Liver (tissue), 3 donors: ENCODE data around the gene DUSP10.

Experiments used
- EGR1 ChIP-seq, 2 donors: IDR thresholded peaks; 2 replicates each; pipeline ENCODE4 v1.6.1; 2016 to 2018; ENCODE audit warnings: antibody characterized with exemption in 2 of 2, low read depth in 2 of 2
- FOXA1 ChIP-seq: IDR thresholded peaks from 2 replicates; pipeline ENCODE4 v1.6.1; 2016; ENCODE audit warnings: antibody characterized with exemption
- GABPA ChIP-seq, 2 donors: IDR thresholded peaks in 1 of 2; conservative IDR thresholded peaks in 1 of 2; 2 replicates each; pipeline ENCODE4 v1.6.1; 2016; ENCODE audit warnings: antibody characterized with exemption in 2 of 2, mild to moderate bottlenecking in 1 of 2, moderate library complexity in 1 of 2
- HNF4G ChIP-seq: IDR thresholded peaks from 2 replicates; pipeline ENCODE4 v1.6.1; 2016; ENCODE audit warnings: antibody characterized with exemption
- JUND ChIP-seq, 2 donors: IDR thresholded peaks; 2 replicates each; pipeline ENCODE4 v1.6.1; 2016; ENCODE audit warnings: antibody characterized with exemption in 2 of 2
- SP1 ChIP-seq: IDR thresholded peaks from 2 replicates; pipeline ENCODE4 v1.6.1; 2018; ENCODE audit warnings: antibody characterized with exemption, mild to moderate bottlenecking
- TAF1 ChIP-seq: conservative IDR thresholded peaks from 2 replicates; pipeline ENCODE4 v1.6.1; 2016; ENCODE audit warnings: antibody characterized with exemption, mild to moderate bottlenecking
- TF ChIP-seq, protein P1 (sequence below): fragments of 150-350 bp; IDR thresholded peaks from 2 replicates; pipeline ENCODE4 v1.5.1; 2017; ENCODE audit warnings: improper control_type of control experiment, low read depth, low read length; ENCODE audit not compliant: missing input control
- TF ChIP-seq, protein P2 (sequence below): IDR thresholded peaks from 2 replicates; pipeline ENCODE4 v1.6.1; 2016; ENCODE audit warnings: antibody characterized with exemption
- TF ChIP-seq, protein P3 (sequence below): IDR thresholded peaks from 2 replicates; pipeline ENCODE4 v1.6.1; 2016; ENCODE audit warnings: antibody characterized with exemption, mild to moderate bottlenecking
- TF ChIP-seq, protein P4 (sequence below): IDR thresholded peaks from 2 replicates; pipeline ENCODE4 v1.6.1; 2016; ENCODE audit warnings: antibody characterized with exemption
- donor health status: healthy.
- donor health status: healthy.

DNA sequence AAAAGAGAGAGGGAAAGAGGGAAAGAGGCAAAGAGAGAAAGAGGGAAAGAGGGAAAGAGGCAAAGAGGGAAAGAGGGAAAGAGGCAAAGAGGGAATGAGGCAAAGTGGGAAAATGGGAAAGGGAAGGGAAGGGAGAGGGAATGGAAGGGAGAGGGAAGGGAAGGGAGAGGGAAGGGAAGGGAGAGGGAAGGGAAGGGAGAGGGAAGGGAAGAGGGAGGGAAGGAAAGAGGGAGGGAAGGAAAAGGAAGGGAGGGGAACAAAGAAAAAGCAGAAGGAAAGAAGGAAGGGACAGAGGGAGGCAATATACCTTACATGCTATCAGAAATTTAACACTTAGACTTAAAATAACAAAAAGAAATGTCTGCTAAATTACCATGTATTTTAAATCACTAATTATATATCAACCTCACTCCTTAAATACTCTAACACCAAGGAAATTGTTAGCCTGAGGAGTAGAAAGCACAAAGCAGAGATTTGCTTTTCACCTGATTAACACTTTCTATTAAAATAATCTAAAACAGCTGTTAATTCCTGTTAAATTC is 41.8 kb downstream of the DUSP10 start:
- TF ChIP-seq, protein P1, sequence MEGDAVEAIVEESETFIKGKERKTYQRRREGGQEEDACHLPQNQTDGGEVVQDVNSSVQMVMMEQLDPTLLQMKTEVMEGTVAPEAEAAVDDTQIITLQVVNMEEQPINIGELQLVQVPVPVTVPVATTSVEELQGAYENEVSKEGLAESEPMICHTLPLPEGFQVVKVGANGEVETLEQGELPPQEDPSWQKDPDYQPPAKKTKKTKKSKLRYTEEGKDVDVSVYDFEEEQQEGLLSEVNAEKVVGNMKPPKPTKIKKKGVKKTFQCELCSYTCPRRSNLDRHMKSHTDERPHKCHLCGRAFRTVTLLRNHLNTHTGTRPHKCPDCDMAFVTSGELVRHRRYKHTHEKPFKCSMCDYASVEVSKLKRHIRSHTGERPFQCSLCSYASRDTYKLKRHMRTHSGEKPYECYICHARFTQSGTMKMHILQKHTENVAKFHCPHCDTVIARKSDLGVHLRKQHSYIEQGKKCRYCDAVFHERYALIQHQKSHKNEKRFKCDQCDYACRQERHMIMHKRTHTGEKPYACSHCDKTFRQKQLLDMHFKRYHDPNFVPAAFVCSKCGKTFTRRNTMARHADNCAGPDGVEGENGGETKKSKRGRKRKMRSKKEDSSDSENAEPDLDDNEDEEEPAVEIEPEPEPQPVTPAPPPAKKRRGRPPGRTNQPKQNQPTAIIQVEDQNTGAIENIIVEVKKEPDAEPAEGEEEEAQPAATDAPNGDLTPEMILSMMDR = no peak
- no peak for TF ChIP-seq FOXA1
- TF ChIP-seq TAF1 = no peak
- no peak for TF ChIP-seq EGR1 (IDR thresholded peaks at IDR 0.05; ENCODE audit: low read depth in 2 of 2)
- no peak for TF ChIP-seq GABPA (IDR thresholded peaks at IDR 0.05 in 1 of 2, conservative IDR thresholded peaks at IDR 0.05 in 1 of 2)
- TF ChIP-seq JUND (IDR thresholded peaks at IDR 0.05) = no peak
- TF ChIP-seq, protein P2, sequence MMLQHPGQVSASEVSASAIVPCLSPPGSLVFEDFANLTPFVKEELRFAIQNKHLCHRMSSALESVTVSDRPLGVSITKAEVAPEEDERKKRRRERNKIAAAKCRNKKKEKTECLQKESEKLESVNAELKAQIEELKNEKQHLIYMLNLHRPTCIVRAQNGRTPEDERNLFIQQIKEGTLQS = no peak
- TF ChIP-seq, protein P3, sequence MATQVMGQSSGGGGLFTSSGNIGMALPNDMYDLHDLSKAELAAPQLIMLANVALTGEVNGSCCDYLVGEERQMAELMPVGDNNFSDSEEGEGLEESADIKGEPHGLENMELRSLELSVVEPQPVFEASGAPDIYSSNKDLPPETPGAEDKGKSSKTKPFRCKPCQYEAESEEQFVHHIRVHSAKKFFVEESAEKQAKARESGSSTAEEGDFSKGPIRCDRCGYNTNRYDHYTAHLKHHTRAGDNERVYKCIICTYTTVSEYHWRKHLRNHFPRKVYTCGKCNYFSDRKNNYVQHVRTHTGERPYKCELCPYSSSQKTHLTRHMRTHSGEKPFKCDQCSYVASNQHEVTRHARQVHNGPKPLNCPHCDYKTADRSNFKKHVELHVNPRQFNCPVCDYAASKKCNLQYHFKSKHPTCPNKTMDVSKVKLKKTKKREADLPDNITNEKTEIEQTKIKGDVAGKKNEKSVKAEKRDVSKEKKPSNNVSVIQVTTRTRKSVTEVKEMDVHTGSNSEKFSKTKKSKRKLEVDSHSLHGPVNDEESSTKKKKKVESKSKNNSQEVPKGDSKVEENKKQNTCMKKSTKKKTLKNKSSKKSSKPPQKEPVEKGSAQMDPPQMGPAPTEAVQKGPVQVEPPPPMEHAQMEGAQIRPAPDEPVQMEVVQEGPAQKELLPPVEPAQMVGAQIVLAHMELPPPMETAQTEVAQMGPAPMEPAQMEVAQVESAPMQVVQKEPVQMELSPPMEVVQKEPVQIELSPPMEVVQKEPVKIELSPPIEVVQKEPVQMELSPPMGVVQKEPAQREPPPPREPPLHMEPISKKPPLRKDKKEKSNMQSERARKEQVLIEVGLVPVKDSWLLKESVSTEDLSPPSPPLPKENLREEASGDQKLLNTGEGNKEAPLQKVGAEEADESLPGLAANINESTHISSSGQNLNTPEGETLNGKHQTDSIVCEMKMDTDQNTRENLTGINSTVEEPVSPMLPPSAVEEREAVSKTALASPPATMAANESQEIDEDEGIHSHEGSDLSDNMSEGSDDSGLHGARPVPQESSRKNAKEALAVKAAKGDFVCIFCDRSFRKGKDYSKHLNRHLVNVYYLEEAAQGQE = no peak
- TF ChIP-seq HNF4G = no peak
- no peak for TF ChIP-seq SP1
- TF ChIP-seq, protein P4, sequence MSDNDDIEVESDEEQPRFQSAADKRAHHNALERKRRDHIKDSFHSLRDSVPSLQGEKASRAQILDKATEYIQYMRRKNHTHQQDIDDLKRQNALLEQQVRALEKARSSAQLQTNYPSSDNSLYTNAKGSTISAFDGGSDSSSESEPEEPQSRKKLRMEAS = no peak
